Lower lobe of right lung (tissue), 2 donors: ENCODE measurements around the gene ADAM12. TPM values are rescaled to one million over a fixed set of nuclear protein-coding genes. Genes with fewer than 3 reads are reported as not detected.

Experiments
- ATAC-seq, 2 donors: fragments of 200-7000 bp; cut with Tn5 transposase; one replicate each; pipeline ENCODE4 v1.9.1; 2020 to 2022; ENCODE audit warnings: mild to moderate bottlenecking in 2 of 2, moderate library complexity in 2 of 2
- DNase-seq: peaks from one replicate; pipeline ENCODE4 v3.0.0-alpha.2; 2020
- H3K27ac ChIP-seq: fragments of 200-600 bp; one replicate; pipeline ENCODE4 v1.8.0; 2022
- H3K27me3 ChIP-seq: fragments of 200-600 bp; one replicate; pipeline ENCODE4 v1.8.0; 2022; ENCODE audit warnings: low read depth
- H3K36me3 ChIP-seq: fragments of 200-600 bp; one replicate; pipeline ENCODE4 v1.8.0; 2022; ENCODE audit warnings: mild to moderate bottlenecking
- H3K4me1 ChIP-seq: fragments of 200-600 bp; one replicate; pipeline ENCODE4 v1.8.0; 2022
- H3K4me3 ChIP-seq: fragments of 200-600 bp; one replicate; pipeline ENCODE4 v1.8.0; 2022; ENCODE audit warnings: mild to moderate bottlenecking
- H3K9me3 ChIP-seq: fragments of 200-600 bp; one replicate; pipeline ENCODE4 v1.8.0; 2022
- intact Hi-C: fragments of 100-400 bp; cut with DNase I; formaldehyde crosslinking; loops from one replicate; pipeline ENCODE4 v1.11.0; 2022
- total RNA-seq: library from RNA; stranded (reverse); fragmentation: NEBNext Ultra II Directional; extraction: Animal tissue kit (Norgen Biotek cat#: 25700); gene quantifications from one replicate; pipeline ENCODE4 v1.2.1, GENCODE V29; 2021
- TF ChIP-seq, protein P1 (sequence below): fragments of 200-600 bp; IDR thresholded peaks from one replicate; pipeline ENCODE4 v1.8.0; 2022; ENCODE audit warnings: antibody characterized with exemption, mild to moderate bottlenecking
- donor health status: DM: no; HTN: yes; CAD: no; lungs with severe emphysema.

The ADAM12 gene
- total RNA-seq, 1 donor from 2014 or later, result 0.92 TPM

DNA sequence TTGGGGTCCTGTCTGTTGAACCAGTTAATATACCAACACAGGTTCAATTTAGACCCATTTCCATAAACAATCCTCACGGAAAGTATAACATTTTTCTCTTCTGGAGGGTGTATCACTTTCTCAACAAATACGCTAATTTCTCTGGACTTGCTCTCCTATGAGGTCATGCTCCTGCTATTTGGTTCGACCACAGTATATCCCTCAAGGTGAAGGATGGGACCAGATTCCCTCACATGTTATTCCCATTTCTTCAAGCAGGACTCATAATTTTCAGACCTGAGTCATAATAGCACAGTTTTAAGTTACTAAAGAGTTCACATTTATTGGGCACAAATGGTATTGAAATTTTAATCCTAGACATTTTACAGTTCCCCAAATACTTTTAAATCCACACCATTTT lies 57.2 kb downstream of the ADAM12 start:
- Histone ChIP-seq H3K36me3 (no peaks in the 10 kb centered on the region), H3K4me3 (no peak overlapping the region), H3K4me1 (no peaks in the 10 kb centered on the region), H3K27me3 (no peaks in the 10 kb centered on the region), H3K9me3 (no peaks in the 10 kb centered on the region), H3K27ac (no peak overlapping the region)
- ATAC-seq, result no peak
- intact Hi-C loops, result no loop called here
- TF ChIP-seq, protein P1, sequence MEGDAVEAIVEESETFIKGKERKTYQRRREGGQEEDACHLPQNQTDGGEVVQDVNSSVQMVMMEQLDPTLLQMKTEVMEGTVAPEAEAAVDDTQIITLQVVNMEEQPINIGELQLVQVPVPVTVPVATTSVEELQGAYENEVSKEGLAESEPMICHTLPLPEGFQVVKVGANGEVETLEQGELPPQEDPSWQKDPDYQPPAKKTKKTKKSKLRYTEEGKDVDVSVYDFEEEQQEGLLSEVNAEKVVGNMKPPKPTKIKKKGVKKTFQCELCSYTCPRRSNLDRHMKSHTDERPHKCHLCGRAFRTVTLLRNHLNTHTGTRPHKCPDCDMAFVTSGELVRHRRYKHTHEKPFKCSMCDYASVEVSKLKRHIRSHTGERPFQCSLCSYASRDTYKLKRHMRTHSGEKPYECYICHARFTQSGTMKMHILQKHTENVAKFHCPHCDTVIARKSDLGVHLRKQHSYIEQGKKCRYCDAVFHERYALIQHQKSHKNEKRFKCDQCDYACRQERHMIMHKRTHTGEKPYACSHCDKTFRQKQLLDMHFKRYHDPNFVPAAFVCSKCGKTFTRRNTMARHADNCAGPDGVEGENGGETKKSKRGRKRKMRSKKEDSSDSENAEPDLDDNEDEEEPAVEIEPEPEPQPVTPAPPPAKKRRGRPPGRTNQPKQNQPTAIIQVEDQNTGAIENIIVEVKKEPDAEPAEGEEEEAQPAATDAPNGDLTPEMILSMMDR, result no peak
- DNase-seq, result no peak

DNA sequence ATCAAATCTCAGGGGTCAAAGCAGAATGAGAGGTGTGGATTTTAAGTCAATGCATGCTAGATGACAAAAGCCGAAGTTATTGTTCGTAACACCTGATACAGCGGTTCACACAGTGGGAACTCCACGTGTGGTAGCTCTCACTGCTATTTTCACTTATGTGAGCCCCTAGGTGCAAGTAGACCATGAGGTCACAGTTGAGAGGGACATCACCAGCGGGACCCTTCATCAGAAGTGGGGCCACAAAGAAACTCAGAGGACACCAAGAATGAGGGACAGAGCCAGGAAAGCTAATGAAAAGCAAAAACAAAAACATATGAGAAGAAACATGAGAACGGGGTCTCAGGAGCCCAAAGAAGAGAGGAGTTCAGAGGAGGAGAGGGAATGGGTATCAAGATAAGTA lies 63.5 kb downstream of the ADAM12 start:
- TF ChIP-seq, protein P1, result no peak

DNA sequence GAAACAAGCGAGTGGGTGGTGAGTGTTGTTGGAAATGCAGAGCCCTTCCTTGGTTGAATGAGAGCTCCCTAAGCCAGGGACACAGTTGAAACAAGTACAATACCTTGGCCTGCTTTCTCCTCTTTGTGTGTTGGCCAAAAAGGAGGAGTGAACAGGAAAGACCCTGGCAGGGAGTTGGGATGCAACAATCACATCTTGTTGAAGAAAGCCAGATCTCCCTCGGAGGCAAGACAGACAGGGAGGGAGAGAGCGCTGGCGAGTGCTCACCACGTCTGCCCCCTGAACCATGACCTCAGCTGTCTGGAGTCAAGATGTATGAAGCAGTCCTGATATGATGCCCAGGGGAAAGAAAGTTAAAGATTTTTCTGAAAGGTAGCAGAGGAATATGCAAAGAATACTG lies 66.8 kb downstream of the ADAM12 start:
- DNase-seq, result no peak
- no peaks in the 10 kb centered on the region for H3K27me3 ChIP-seq

More for the DNA sequence above, 63.5 kb downstream of the ADAM12 start:
- Histone ChIP-seq H3K4me3 (no peak overlapping the region), H3K9me3 (no peaks in the 10 kb centered on the region), H3K4me1 (no peaks in the 10 kb centered on the region), H3K27me3 (no peaks in the 10 kb centered on the region), H3K36me3 (no peaks in the 10 kb centered on the region), H3K27ac (no peak overlapping the region)
- ATAC-seq (no peak), DNase-seq (no peak)
- intact Hi-C loops, result no loop called here

DNA sequence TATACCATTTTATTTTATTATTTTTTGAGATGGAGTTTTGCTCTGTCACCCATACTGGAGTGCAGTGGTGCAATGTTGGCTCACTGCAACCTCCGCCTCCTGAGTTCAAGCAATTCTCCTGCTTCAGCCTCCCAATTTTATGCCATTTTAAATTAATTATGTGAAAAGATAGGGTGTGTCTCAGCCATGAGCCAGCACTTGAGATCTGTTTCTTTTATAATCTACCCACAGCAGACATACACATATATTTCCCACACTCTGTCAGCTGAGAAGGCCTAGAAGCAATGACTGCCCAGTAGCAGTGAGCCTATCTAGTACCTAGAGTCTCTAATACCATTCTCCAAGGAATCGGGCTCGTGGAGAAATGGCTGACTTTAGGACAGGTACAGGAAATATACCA lies 70.5 kb downstream of the ADAM12 start:
- intact Hi-C loops, result no loop called here
- Histone ChIP-seq H3K27ac (no peak overlapping the region), H3K9me3 (no peaks in the 10 kb centered on the region), H3K4me1 (no peaks in the 10 kb centered on the region), H3K27me3 (no peaks in the 10 kb centered on the region), H3K36me3 (no peaks in the 10 kb centered on the region), H3K4me3 (no peak overlapping the region)
- ATAC-seq (no peak), DNase-seq (no peak)
- TF ChIP-seq, protein P1, result no peak

More for the DNA sequence above, 66.8 kb downstream of the ADAM12 start:
- intact Hi-C loops, result no loop called here
- H3K27ac ChIP-seq, result no peak overlapping the region
- H3K4me1 ChIP-seq, result no peaks in the 10 kb centered on the region
- no peaks in the 10 kb centered on the region for H3K36me3 ChIP-seq
- no peak for ATAC-seq
- TF ChIP-seq, protein P1, result no peak
- H3K4me3 ChIP-seq, result no peak overlapping the region
- H3K9me3 ChIP-seq, result no peaks in the 10 kb centered on the region

DNA sequence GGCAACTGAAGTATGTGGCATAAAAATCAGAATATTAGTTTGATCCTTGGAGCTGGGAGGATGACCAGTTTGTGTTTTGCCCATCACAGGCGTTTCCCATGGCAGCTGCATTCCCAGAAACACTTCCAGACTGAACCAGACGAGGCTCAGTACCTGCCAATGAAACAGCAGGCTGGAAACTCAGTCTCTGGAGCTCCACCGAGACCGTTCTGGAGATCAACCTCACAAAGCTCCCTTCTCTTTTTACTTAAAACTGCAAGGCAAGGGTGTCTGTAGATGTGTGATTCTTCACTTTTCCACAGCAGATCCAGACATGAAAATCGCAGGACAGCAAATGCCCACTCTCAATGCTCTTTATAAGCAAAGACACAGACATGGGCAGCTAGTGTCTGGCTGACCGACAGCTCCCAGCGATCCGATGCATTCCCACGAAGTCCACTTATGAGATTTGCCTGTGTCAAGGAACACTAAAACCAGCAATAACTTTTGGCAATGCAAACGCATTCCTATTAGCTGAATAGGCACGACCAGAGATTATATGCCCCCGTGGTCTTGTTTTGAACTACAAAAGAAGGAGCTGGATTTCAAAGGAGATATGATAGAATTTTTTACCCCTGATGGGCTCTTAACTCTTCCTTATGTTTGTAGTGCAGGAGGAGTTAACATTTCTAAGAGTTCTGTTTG lies 72.6 kb downstream of the ADAM12 start:
- Histone ChIP-seq H3K4me1 (no peaks in the 10 kb centered on the region), H3K27me3 (no peaks in the 10 kb centered on the region), H3K27ac (no peak overlapping the region), H3K9me3 (no peaks in the 10 kb centered on the region), H3K36me3 (no peaks in the 10 kb centered on the region), H3K4me3 (no peak overlapping the region)
- intact Hi-C loops, result no loop called here
- ATAC-seq (no peak), DNase-seq (no peak)
- TF ChIP-seq, protein P1, result no peak
